GM12872 (cell line): ENCODE measurements around the gene ABCA4.

Experiments used
- CTCF ChIP-seq: IDR thresholded peaks from 3 replicates; pipeline ENCODE4 v1.5.1; 2011; ENCODE audit warnings: low read depth, mild to moderate bottlenecking, low read length, moderate library complexity; ENCODE audit not compliant: insufficient read depth

Gene ABCA4

GRCh38 chr1:93965256-93965655 lies 155.7 kb downstream of the ABCA4 start:
- no peak for TF ChIP-seq CTCF

GRCh38 chr1:93964777-93965200 lies 156.2 kb downstream of the ABCA4 start:
- TF ChIP-seq CTCF = no peak

- no peak for TF ChIP-seq CTCF
Observed at GRCh38 chr1:93964096-93964776, 156.7 kb downstream of the ABCA4 start.

- TF ChIP-seq CTCF = no peak
Observed at GRCh38 chr1:93963585-93963984, 157.4 kb downstream of the ABCA4 start.

DNA sequence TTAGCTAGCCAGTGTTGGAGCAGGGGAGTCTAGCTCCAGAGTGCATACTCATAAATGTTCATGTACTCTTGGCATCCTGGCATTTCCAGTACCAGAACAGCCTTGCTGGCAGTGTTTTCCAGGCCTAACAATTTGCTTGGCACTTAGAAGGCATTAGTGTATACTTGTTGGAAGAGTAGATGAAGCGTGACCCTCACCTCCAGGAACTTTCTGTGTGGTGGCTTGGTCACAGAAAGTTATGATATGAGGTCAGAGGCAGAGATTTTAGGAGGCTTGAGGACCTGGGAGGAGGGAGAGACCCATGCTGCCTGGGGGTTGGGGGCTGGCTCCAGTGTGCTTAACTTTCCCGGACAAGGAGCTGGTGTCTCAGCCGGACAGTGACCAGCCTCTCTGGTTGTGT lies 159.0 kb downstream of the ABCA4 start:
- no peak for TF ChIP-seq CTCF

- no peak for TF ChIP-seq CTCF
Observed at GRCh38 chr1:93961443-93961842, 159.5 kb downstream of the ABCA4 start.

DNA sequence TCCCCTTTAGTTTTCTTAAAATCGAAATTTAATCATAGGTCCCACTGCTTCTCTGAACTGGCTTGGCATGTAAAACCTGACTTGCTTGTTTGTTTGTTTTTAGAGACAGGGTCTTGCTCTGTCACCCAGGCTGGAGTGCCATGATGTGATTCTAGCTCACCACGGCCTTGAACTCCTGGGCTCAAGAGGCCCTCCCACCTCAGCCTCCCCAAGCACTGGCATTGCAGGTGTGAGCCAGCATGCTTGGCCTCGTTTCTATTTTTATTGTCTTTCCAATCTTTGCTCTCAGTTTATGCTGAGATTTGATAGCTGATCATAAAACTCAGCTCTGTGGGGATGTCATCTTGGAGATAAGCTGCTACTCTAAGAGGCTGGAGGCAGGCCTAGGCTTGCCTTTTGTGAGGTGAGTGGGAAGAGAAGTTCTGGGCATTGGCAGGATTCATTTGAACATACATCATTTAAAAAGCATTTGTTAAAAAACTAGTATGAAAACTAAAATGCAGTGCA lies 160.3 kb downstream of the ABCA4 start:
- no peak for TF ChIP-seq CTCF
